HG03039 (cell line): ENCODE measurements around the gene FAM20A.

Experiments
- ATAC-seq: cut with Tn5 transposase; IDR thresholded peaks from one replicate; pipeline ENCODE4 v1.9.1; 2021; ENCODE audit warnings: mild to moderate bottlenecking, moderate library complexity; ENCODE audit not compliant: unreplicated experiment

The FAM20A gene

DNA sequence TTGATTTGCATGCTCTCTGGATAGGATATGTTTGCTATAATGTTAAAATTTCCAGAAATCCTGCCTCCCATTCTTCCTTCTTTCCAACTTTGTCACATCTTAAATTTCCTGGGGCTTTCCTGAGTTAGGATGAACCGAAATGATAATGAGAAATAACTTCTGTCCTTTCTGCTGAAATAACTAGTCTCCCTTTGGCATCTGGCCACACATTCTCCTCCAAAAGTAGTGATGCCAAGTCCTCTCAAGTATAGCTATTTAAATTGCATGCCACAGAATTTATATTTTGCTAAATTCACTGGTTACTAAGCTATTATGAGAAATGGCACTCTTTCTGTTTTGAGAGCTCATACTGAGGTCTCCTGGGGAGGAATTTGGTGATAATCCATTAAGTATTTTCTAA is 30.6 kb downstream of the FAM20A start:
- ATAC-seq = no peak

DNA sequence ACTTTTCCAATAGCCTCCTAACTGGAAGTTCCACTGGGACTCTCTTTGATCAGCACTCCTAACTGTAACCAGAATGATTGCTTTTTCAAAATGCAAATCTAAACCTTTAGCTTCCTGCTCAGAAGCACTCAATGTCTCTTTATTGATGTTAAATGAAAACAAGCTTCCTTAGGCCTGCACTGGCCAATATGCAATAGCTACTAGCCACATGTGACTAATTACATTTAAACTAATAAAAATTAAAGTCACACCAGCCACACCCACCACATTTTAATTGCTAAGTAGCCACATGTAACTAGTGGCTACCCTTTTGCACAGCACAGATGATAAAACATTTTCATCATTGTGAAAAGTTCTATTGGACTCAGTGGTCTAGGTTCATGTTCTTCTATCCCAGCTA is 31.8 kb downstream of the FAM20A start:
- ATAC-seq = no peak

GRCh38 chr17:68568581-68568980 is 32.6 kb downstream of the FAM20A start:
- ATAC-seq = no peak

DNA sequence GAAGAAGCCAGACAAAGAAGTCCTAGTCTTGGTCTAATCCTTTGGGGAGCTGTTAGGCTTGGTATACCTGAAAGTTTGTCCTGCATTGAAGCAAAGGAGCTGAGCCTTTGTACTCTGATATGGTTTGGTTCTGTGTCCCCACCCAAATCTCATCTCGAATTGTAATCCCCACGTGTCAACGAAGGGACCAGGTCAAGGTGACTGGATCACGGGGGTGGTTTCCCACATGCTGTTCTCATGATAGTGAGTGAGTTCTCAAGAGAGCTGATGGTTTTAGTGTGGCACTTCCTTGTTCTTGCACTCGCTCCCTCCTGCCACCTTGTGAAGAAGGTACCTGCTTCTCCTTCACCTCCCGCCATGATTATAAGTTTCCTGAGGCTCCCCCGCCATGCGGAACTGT is 33.6 kb downstream of the FAM20A start:
- no peak for ATAC-seq

- no peak for ATAC-seq
These were observed 34.1 kb downstream of the FAM20A start for GRCh38 chr17:68567035-68567434.

DNA sequence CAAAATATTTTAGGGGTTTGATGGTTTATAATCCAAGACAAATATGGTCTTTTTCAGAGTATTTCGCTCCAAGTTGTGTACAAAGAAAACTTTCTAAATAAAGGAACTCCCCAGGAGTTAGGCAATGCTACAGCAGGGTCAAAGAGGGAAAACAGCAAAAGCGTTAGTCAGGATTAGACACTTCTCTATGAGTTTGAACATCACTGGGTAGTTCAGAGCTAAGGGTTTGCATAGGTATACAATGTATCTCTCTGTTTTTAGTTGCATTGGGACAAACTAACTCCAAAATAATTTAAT is 34.8 kb downstream of the FAM20A start:
- no peak for ATAC-seq

- ATAC-seq = no peak
These were observed 35.3 kb downstream of the FAM20A start for GRCh38 chr17:68565661-68566441.

DNA sequence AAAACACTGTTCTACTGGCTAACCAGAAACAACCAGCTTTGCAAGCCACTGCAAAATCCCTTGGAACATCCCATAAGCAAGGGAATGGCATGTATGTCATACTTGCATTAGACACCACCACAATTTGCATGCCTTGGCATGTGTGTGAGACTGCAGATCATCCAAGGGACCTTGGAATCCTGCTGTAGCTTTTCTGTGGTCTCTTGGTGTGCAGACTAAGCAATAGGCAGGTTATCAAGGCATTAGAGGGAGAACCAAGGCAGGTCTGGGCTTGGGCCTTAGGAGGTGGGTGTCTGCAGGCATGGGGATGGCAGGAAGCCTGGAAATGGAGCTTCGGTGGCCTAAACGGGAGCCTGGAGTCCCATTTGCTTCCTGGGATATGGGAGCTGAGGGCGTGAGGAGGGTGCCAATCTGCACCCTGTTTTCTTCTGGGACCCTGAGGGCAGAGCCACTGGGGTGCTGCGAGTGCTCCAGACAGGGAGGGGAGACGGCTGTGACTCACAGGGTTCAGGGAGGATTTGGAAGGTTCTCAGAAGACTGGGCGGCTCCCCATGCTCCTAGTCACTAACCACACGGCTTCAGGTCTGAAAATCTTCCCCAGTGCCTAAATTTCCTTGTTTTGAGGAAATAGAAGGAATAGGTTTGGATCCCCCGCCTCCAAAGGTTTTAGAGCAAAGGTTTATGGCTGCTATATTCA is 36.6 kb downstream of the FAM20A start:
- no peak for ATAC-seq

DNA sequence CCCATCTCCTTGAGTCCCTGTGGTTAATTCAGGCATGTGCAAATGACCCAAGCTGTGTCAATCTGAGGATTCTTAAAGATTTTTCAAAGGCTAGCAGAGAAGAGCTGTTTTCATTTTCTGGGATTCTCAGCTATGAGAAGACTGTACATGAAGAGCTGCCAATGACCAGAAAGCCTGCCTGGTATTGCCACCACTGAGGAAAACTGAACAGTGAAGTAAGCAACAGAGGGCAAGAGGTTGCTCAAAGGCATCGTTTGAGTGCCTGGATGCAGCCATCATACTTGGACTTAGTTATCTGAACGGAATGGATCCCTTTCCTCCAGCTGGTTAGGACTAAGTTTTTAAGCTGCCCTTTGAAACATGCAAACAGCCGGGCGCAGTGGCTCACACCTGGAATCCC is 38.4 kb downstream of the FAM20A start:
- no peak for ATAC-seq

GRCh38 chr17:68560966-68561720 is 40.0 kb downstream of the FAM20A start:
- no peak for ATAC-seq

GRCh38 chr17:68559316-68559715 is 41.9 kb downstream of the FAM20A start:
- ATAC-seq = no peak

DNA sequence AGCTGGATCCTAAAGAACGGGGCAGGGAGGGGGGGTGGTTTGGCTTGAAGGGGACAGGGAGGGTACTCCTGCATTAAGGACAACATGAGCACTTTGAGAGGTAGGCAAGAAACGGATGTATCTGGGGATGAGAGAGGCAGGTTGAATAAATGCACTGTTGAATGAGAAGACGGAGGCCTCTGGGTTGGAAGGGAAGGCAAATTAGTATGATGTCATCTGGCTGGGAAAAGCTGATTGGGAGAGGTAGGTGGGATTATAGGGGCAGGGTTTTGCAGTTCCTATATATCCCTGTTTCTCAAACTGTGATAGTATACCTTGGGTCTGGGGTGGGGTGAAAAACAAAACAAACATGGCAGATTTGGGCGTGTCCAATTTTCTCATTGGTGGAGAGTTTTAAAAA is 44.6 kb downstream of the FAM20A start:
- no peak for ATAC-seq

GRCh38 chr17:68544111-68544915 is 56.9 kb downstream of the FAM20A start:
- ATAC-seq = no peak

- ATAC-seq = no peak
These were observed 58.3 kb downstream of the FAM20A start for GRCh38 chr17:68542698-68543463.

- ATAC-seq = no peak
These were observed 59.4 kb downstream of the FAM20A start for GRCh38 chr17:68541816-68542215.

DNA sequence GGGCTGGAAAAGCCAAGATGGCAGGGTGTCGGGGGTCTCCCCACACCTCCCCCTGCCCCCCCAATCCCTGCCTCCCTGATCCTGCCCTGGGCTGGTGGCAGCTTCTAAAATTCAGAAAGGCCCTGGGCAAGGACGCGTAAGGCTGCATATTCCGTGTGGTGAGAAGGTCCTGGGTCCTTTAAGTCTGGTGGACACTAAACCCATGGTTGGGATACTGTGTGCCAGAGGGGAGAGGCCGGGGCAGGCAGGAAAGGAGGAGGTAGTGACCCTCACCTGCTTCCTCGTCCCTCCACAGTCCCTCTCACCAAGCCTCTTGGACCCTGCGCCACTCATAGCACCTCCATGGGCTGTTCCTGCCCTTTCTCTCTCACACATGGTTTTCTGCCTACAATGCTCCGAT is 60.2 kb downstream of the FAM20A start:
- ATAC-seq = no peak

GRCh38 chr17:68539548-68540467 is 61.4 kb downstream of the FAM20A start:
- no peak for ATAC-seq

DNA sequence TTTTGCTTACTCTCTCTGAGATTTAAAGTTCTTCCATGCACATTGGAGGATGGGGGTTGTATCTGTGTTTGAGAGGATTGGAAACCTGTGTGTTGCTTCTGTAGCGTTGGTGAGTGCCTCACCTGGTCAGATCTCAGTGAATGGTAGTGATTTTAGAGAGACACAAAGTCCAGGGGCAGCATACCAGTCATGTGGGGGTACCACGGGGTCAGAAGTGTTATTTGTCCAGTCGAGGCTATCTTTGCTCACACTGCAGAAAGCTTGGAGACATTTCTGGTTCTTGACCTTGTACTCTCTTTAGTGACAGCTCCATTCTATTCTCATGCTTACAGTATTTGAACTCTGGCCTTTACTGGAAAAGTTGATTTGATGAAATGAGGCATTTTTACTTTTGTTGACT is 65.2 kb downstream of the FAM20A start:
- no peak for ATAC-seq

GRCh38 chr17:68534695-68535088 is 66.5 kb downstream of the FAM20A start:
- ATAC-seq = no peak
